NT2/D1 (cell line): ENCODE results near the gene CCDC40.

Experiments used
- DNase-seq: peaks from one replicate; pipeline ENCODE4 v3.0.0-alpha.2; 2011; ENCODE audit warnings: low read depth, low spot score
- H3K27me3 ChIP-seq: 2 replicates; pipeline ENCODE4 v1.6.0; 2011; ENCODE audit warnings: mild to moderate bottlenecking; ENCODE audit not compliant: insufficient read length, insufficient read depth
- H3K36me3 ChIP-seq: 2 replicates; pipeline ENCODE4 v1.6.1; 2011; ENCODE audit warnings: mild to moderate bottlenecking, low read length, mixed read lengths; ENCODE audit not compliant: insufficient read depth, insufficient read length
- H3K4me1 ChIP-seq: 2 replicates; pipeline ENCODE4 v1.5.1; 2011; ENCODE audit not compliant: insufficient read depth, insufficient read length
- H3K4me3 ChIP-seq: 2 replicates; pipeline ENCODE4 v1.5.1; 2011; ENCODE audit warnings: low read depth; ENCODE audit not compliant: insufficient read length
- H3K9ac ChIP-seq: 2 replicates; pipeline ENCODE4 v1.6.0; 2011; ENCODE audit warnings: low read depth; ENCODE audit not compliant: insufficient read length
- H3K9me3 ChIP-seq: 2 replicates; pipeline ENCODE4 v1.5.1; 2011; ENCODE audit warnings: mild to moderate bottlenecking, low read length; ENCODE audit not compliant: insufficient read depth
- SUZ12 ChIP-seq: IDR thresholded peaks from 2 replicates; pipeline ENCODE4 v1.6.1; 2011; ENCODE audit not compliant: insufficient read length, insufficient read depth; ENCODE audit errors: extremely low read depth
- YY1 ChIP-seq: IDR thresholded peaks from 2 replicates; pipeline ENCODE4 v1.6.1; 2011; ENCODE audit not compliant: insufficient read length, insufficient read depth

The CCDC40 gene

DNA sequence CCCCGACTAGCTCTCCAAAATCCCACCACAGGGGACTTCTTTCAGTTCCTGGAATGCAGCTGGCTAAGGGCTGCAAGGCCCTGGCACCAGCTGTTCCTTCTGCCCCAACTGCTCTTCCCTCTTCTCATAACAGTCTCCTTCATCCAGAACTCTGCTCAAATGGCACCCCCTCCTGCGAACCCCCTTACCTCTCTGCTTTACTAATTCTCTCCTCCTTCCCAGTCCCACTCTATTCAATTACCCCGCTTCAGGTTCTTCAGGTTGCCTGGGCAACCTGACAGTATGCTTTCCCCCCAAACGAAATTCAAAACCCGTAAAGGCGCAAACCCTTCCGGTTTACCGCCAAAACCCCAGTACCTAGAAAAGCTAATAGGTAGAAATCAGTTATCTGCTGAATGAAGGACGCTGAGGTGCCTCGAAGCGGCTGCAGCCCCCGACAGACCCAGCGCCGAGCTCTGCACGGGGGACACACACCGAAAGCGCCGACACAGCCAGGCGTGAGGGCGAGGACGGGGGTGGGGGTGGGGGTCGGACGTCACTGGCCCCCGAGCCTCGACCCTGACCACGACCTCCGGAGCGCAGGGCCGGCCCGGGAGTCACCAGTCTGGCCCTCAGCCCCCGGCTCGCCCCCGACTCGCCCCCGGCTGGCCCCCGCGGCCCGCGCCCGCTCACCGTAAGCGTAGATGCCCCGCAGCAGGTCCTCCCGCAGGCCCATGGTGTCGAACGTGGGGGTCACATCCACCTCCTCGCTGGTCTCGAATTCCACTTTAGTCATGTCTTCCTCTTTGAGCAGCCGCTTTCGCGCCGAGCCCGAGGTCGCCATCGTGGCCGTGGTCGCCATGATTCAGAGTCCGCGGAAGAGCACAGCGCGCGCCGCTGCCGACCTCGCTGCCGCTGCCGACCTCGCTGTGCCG lies 109.9 kb downstream of the CCDC40 start:
- H3K4me3 ChIP-seq, result peak overlapping the region; percentile 94
- no peak for DNase-seq

GRCh38 chr17:80147035-80147822 lies 110.8 kb downstream of the CCDC40 start, which contains the start of gene EIF4A3:
Gene EIF4A3 (minus strand): TSS chr17:80147128. CDS start chr17:80146961, 167 bp downstream.
- H3K4me1 ChIP-seq, result peaks cover 11% of the 10 kb centered on the region
- H3K9ac ChIP-seq, result peak within 1 kb of the TSS; percentile 99
- peaks cover 54% of the 10 kb centered on the region for H3K36me3 ChIP-seq
- H3K27me3 ChIP-seq, result no peaks in the 10 kb centered on the region
- peaks cover 8% of the 10 kb centered on the region; the same call in 1 of the 2 replicates for H3K9me3 ChIP-seq
- DNase-seq, result peak; percentile 98
- TF ChIP-seq SUZ12, result no peak
- peak; percentile 19 for TF ChIP-seq YY1
- H3K4me3 ChIP-seq, result peak within 1 kb of the TSS; percentile 94

More for the DNA sequence above, 109.9 kb downstream of the CCDC40 start:
- peaks cover 6% of the 10 kb centered on the region for H3K4me1 ChIP-seq
- no peaks in the 10 kb centered on the region for H3K27me3 ChIP-seq
- peak overlapping the region; percentile 99 for H3K9ac ChIP-seq
- peaks cover 63% of the 10 kb centered on the region for H3K36me3 ChIP-seq
- TF ChIP-seq YY1 (peak; percentile 18), SUZ12 (no peak)
- no peaks in the 10 kb centered on the region for H3K9me3 ChIP-seq
